GM18526 (cell line): ENCODE data around the gene RAMP2.

Experiments used
- POLR2A ChIP-seq: IDR thresholded peaks from 3 replicates; pipeline ENCODE4 v1.6.1; 2011; ENCODE audit not compliant: insufficient read length; ENCODE audit errors: extremely low read depth

The RAMP2 gene

GRCh38 chr17:42782166-42783061 is 21.4 kb downstream of the RAMP2 start:
- TF ChIP-seq POLR2A, result no peak

GRCh38 chr17:42783062-42783790 is 22.2 kb downstream of the RAMP2 start:
- TF ChIP-seq POLR2A, result no peak

- TF ChIP-seq POLR2A, result no peak
These were observed 22.7 kb downstream of the RAMP2 start for GRCh38 chr17:42783791-42784138.

- no peak for TF ChIP-seq POLR2A
These were observed 23.4 kb downstream of the RAMP2 start for GRCh38 chr17:42784409-42784808.

GRCh38 chr17:42784811-42785592 is 24.0 kb downstream of the RAMP2 start:
- TF ChIP-seq POLR2A, result no peak

- no peak for TF ChIP-seq POLR2A
These were observed 26.2 kb downstream of the RAMP2 start for GRCh38 chr17:42787266-42787665.

- no peak for TF ChIP-seq POLR2A
These were observed 30.9 kb downstream of the RAMP2 start for GRCh38 chr17:42791948-42792347.

GRCh38 chr17:42792545-42792944 is 31.5 kb downstream of the RAMP2 start:
- no peak for TF ChIP-seq POLR2A

- no peak for TF ChIP-seq POLR2A
These were observed 34.0 kb downstream of the RAMP2 start for GRCh38 chr17:42795061-42795460.

GRCh38 chr17:42795465-42795864 is 34.4 kb downstream of the RAMP2 start:
- no peak for TF ChIP-seq POLR2A

GRCh38 chr17:42796066-42796758 is 35.2 kb downstream of the RAMP2 start:
- TF ChIP-seq POLR2A, result no peak

- TF ChIP-seq POLR2A, result no peak
These were observed 36.3 kb downstream of the RAMP2 start for GRCh38 chr17:42797067-42798007.

GRCh38 chr17:42798011-42798382 is 37.0 kb downstream of the RAMP2 start:
- TF ChIP-seq POLR2A, result no peak
